Right renal pelvis (tissue), 4 donors: ENCODE results near the gene SLC9A9. TPM values are rescaled to one million over a fixed set of nuclear protein-coding genes. Genes with fewer than 3 reads are reported as not detected.
"Not testable (repeated sequence)": the region's sequence is repeated elsewhere in the genome, so short reads cannot be mapped to it uniquely, and the experiment has no call there.

Experiments
- DNase-seq, 4 donors: peaks; one replicate each; pipeline ENCODE4 v3.0.0-alpha.2; 2013; ENCODE audit warnings: low read depth in 4 of 4, low spot score in 3 of 4, missing footprints in 1 of 4
- polyA plus RNA-seq, 4 donors: library from polyadenylated mRNA; unstranded; fragments of 120-200 nt; gene quantifications; one replicate each; pipeline ENCODE4 v1.2.1, GENCODE V29; 2013; ENCODE audit not compliant: insufficient read length in 4 of 4

Gene SLC9A9
- polyA plus RNA-seq, 4 donors: 4.9 to 8.0 (median 6.0) TPM

- no peak for DNase-seq
Observed at GRCh38 chr3:143309705-143310104, 538.6 kb downstream of the SLC9A9 start.

GRCh38 chr3:143307613-143308183 lies 540.6 kb downstream of the SLC9A9 start:
- DNase-seq: no peak

- no peak for DNase-seq
Observed at GRCh38 chr3:143306407-143306806, 541.9 kb downstream of the SLC9A9 start.

GRCh38 chr3:143302638-143303171 lies 545.6 kb downstream of the SLC9A9 start:
- DNase-seq: peak in 1 of 4 donors; percentile 34

GRCh38 chr3:143301031-143301901 lies 547.0 kb downstream of the SLC9A9 start:
- no peak for DNase-seq

- no peak for DNase-seq
Observed at GRCh38 chr3:143298886-143299535, 549.3 kb downstream of the SLC9A9 start.

GRCh38 chr3:143298380-143298779 lies 549.9 kb downstream of the SLC9A9 start:
- no peak for DNase-seq

GRCh38 chr3:143295201-143296080 lies 552.8 kb downstream of the SLC9A9 start:
- no peak for DNase-seq

GRCh38 chr3:143294188-143294587 lies 554.1 kb downstream of the SLC9A9 start:
- DNase-seq: no peak

GRCh38 chr3:143291836-143292447 lies 556.3 kb downstream of the SLC9A9 start:
- DNase-seq: no peak

- DNase-seq: no peak
Observed at GRCh38 chr3:143288944-143289343, 559.3 kb downstream of the SLC9A9 start.

- no peak for DNase-seq
Observed at GRCh38 chr3:143287403-143287802, 560.9 kb downstream of the SLC9A9 start.

- DNase-seq: no peak
Observed at GRCh38 chr3:143286392-143287010, 561.8 kb downstream of the SLC9A9 start.

GRCh38 chr3:143283432-143284128 lies 564.7 kb downstream of the SLC9A9 start:
- DNase-seq: no peak

GRCh38 chr3:143280984-143281383 lies 567.3 kb downstream of the SLC9A9 start:
- no peak for DNase-seq

- not testable (repeated sequence) for DNase-seq
Observed at GRCh38 chr3:143279567-143279966, 568.7 kb downstream of the SLC9A9 start.

- DNase-seq: no peak
Observed at GRCh38 chr3:143278721-143279120, 569.5 kb downstream of the SLC9A9 start.

GRCh38 chr3:143277531-143277930 lies 570.7 kb downstream of the SLC9A9 start:
- no peak for DNase-seq

- DNase-seq: no peak
Observed at GRCh38 chr3:143276592-143276991, 571.7 kb downstream of the SLC9A9 start.
